Stomach (tissue), 4 donors: ENCODE results near the gene RAB4B.

ENCODE experiments used
- EP300 ChIP-seq: sonication (generic); formaldehyde crosslinking; IDR thresholded peaks from one replicate; pipeline ENCODE4 v1.6.1; 2017; ENCODE audit warnings: antibody characterized with exemption
- POLR2A ChIP-seq, 4 donors: fragments of 450-650 bp; IDR thresholded peaks; one replicate each; pipeline ENCODE4 v1.6.1; 2016; ENCODE audit warnings: antibody characterized with exemption in 4 of 4, control low read depth in 2 of 4, mild to moderate bottlenecking in 1 of 4, moderate library complexity in 1 of 4
- POLR2AphosphoS5 ChIP-seq, 3 donors: sonication (generic); formaldehyde crosslinking; IDR thresholded peaks; one replicate each; pipeline ENCODE4 v1.6.1; 2016; ENCODE audit warnings: antibody characterized with exemption in 3 of 3
- TF ChIP-seq, protein P1 (sequence below), 7 experiments: fragments of 450-650 bp in 4 of 7; fragments of 200-600 bp in 3 of 7; sonication (generic) in 3 of 7; IDR thresholded peaks; one replicate each; pipeline ENCODE4 v1.5.1; 2016 to 2019; ENCODE audit warnings: antibody characterized with exemption in 7 of 7, control low read depth in 2 of 7, mild to moderate bottlenecking in 1 of 7

DNA sequence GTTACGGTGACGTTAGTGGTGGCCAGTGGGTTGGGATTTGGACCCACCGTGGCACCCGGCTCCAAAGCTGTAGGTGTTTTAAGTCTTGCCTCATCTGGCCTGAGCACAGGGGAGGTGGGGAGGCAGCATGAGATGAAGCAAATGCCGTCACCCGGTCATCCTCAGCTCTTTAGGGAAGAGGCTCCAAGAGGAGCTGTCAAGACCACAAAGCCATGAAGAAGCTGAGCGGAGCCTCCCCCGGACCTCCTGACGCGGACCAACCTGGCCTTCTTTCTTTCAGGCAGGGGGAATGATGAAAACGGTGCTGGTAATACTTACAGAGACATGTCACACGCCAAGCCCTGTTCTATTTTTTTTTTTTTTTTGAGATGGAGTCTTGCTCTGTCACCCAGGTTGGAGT is 35.2 kb upstream of the RAB4B start:
- TF ChIP-seq, protein P1, sequence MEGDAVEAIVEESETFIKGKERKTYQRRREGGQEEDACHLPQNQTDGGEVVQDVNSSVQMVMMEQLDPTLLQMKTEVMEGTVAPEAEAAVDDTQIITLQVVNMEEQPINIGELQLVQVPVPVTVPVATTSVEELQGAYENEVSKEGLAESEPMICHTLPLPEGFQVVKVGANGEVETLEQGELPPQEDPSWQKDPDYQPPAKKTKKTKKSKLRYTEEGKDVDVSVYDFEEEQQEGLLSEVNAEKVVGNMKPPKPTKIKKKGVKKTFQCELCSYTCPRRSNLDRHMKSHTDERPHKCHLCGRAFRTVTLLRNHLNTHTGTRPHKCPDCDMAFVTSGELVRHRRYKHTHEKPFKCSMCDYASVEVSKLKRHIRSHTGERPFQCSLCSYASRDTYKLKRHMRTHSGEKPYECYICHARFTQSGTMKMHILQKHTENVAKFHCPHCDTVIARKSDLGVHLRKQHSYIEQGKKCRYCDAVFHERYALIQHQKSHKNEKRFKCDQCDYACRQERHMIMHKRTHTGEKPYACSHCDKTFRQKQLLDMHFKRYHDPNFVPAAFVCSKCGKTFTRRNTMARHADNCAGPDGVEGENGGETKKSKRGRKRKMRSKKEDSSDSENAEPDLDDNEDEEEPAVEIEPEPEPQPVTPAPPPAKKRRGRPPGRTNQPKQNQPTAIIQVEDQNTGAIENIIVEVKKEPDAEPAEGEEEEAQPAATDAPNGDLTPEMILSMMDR (IDR thresholded peaks at IDR 0.05), result no peak
- TF ChIP-seq POLR2AphosphoS5 (IDR thresholded peaks at IDR 0.05) (no peak), EP300 (no peak), POLR2A (IDR thresholded peaks at IDR 0.05) (no peak)
